Measurements from ENCODE around the gene ZNF366. TPM values are rescaled to one million over a fixed set of nuclear protein-coding genes. Genes with fewer than 3 reads are reported as not detected.

The ZNF366 gene
- total RNA-seq, 1 experiment from 2014 or later, result not detected

DNA sequence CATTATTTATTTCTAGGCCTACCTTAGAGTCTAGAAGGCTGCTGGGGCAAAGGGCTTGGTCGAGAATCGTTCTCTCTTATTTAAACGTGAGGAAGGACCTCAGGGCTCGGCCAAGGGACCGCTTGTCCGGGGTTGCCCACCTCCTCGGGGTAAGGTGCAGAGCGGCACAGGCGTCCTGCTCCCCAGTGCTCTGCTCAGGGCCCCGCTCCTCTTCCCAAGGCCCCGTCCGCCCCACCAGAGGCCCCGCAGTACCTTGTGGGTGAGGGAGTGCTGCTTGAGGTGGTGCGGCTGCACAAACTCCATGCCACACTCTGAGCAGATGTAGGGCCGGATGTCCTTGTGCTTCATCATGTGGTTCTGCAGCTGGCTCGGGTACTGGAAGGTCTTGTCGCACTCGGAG lies 47.3 kb downstream of the ZNF366 start:
- no peaks in the 10 kb centered on the region for H3K27me3 Mint-ChIP-seq (ENCODE audit: insufficient read depth, unreplicated experiment)

GRCh38 chr5:72459089-72459661 lies 48.0 kb downstream of the ZNF366 start:
- Mint-ChIP-seq H3K36me3 (ENCODE audit: insufficient read depth, unreplicated experiment) (no peaks in the 10 kb centered on the region), H3K4me3 (ENCODE audit: unreplicated experiment) (no peak overlapping the region), H3K27me3 (ENCODE audit: insufficient read depth, unreplicated experiment) (no peaks in the 10 kb centered on the region), H3K4me1 (ENCODE audit: low read depth, unreplicated experiment) (no peaks in the 10 kb centered on the region), H3K27ac (ENCODE audit: unreplicated experiment) (no peak overlapping the region), H3K9me3 (ENCODE audit: unreplicated experiment) (no peaks in the 10 kb centered on the region)
- 0 out of 2 replicates have a peak, but pooled peaks cover 5% of the 10 kb centered on the region for H3K4me1 ChIP-seq
- TF ChIP-seq, protein P1, sequence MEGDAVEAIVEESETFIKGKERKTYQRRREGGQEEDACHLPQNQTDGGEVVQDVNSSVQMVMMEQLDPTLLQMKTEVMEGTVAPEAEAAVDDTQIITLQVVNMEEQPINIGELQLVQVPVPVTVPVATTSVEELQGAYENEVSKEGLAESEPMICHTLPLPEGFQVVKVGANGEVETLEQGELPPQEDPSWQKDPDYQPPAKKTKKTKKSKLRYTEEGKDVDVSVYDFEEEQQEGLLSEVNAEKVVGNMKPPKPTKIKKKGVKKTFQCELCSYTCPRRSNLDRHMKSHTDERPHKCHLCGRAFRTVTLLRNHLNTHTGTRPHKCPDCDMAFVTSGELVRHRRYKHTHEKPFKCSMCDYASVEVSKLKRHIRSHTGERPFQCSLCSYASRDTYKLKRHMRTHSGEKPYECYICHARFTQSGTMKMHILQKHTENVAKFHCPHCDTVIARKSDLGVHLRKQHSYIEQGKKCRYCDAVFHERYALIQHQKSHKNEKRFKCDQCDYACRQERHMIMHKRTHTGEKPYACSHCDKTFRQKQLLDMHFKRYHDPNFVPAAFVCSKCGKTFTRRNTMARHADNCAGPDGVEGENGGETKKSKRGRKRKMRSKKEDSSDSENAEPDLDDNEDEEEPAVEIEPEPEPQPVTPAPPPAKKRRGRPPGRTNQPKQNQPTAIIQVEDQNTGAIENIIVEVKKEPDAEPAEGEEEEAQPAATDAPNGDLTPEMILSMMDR (IDR thresholded peaks at IDR 0.05; ENCODE audit: insufficient read depth in 1 of 2, low read depth in 1 of 2, low read length in 1 of 2, severe bottlenecking in 1 of 2, unreplicated experiment in 1 of 2), result no peak
- no peaks in the 10 kb centered on the region for H3K27me3 ChIP-seq (replicated peaks; ENCODE audit: control insufficient read depth, insufficient read depth, low read length)
- H3K4me3 ChIP-seq (ENCODE audit: low read depth, low read length), result no peak overlapping the region
- CTCF ChIA-PET, result no interaction called here
- POLR2A ChIA-PET, result no interaction called here
- BruUV-seq (replicated peaks), result no TSS peak
- no peaks in the 10 kb centered on the region for H3K36me3 ChIP-seq (ENCODE audit: control insufficient read depth, insufficient read depth, low read length)
- intact Hi-C loops (cut with micrococcal nuclease; ENCODE audit: unreplicated experiment), result no loop called here
- DNase-seq, result no peak
- H3K9me3 ChIP-seq, result no peaks in the 10 kb centered on the region

More for the DNA sequence above, 47.3 kb downstream of the ZNF366 start:
- no peak overlapping the region for H3K4me3 Mint-ChIP-seq (ENCODE audit: unreplicated experiment)
- H3K36me3 Mint-ChIP-seq (ENCODE audit: insufficient read depth, unreplicated experiment), result no peaks in the 10 kb centered on the region
- no peaks in the 10 kb centered on the region for H3K4me1 Mint-ChIP-seq (ENCODE audit: low read depth, unreplicated experiment)
- no peaks in the 10 kb centered on the region for H3K9me3 ChIP-seq
- CTCF ChIA-PET, result no interaction called here
- no peak overlapping the region for H3K4me3 ChIP-seq (ENCODE audit: low read depth, low read length)
- TF ChIP-seq, protein P1 (IDR thresholded peaks at IDR 0.05; ENCODE audit: insufficient read depth in 1 of 2, low read depth in 1 of 2, low read length in 1 of 2, severe bottlenecking in 1 of 2, unreplicated experiment in 1 of 2), result no peak
- H3K9me3 Mint-ChIP-seq (ENCODE audit: unreplicated experiment), result no peaks in the 10 kb centered on the region
- no peaks in the 10 kb centered on the region for H3K27me3 ChIP-seq (replicated peaks; ENCODE audit: control insufficient read depth, insufficient read depth, low read length)
- intact Hi-C loops (cut with micrococcal nuclease; ENCODE audit: unreplicated experiment), result no loop called here
- DNase-seq, result no peak
- 0 out of 2 replicates have a peak, but pooled peaks cover 5% of the 10 kb centered on the region for H3K4me1 ChIP-seq
- H3K36me3 ChIP-seq (ENCODE audit: control insufficient read depth, insufficient read depth, low read length), result no peaks in the 10 kb centered on the region
- no peak overlapping the region for H3K27ac Mint-ChIP-seq (ENCODE audit: unreplicated experiment)
- BruUV-seq (replicated peaks), result no TSS peak
- POLR2A ChIA-PET, result no interaction called here

DNA sequence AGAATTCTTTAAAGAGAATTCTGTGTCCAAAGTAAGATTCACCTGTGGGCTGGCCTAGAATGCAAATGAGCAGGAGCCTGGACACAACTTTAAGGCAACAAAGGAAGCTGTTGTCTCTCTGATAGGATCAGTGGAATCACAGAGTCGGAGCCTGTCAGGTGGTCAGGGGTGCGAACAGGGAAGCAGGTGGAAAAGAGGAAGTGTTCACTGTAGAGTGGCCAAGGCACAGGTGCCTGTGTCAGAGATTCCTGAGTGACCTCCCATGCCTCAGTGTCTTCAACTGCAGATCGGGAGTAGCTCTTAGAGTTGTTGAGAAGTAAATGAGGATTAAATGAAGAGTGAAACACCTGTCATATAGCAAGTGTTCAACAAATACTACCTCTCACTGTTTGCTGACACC lies 48.8 kb downstream of the ZNF366 start:
- ChIA-PET POLR2A (no interaction called here), CTCF (no interaction called here)
- Histone ChIP-seq H3K4me1 (peaks cover 6% of the 10 kb centered on the region; the same call in 1 of the 2 replicates), H3K27me3 (replicated peaks; ENCODE audit: control insufficient read depth, insufficient read depth, low read length) (no peaks in the 10 kb centered on the region), H3K9me3 (no peaks in the 10 kb centered on the region), H3K4me3 (ENCODE audit: low read depth, low read length) (no peak overlapping the region), H3K36me3 (ENCODE audit: control insufficient read depth, insufficient read depth, low read length) (no peaks in the 10 kb centered on the region)
- intact Hi-C loops (cut with micrococcal nuclease; ENCODE audit: unreplicated experiment), result no loop called here
- DNase-seq, result no peak
- Mint-ChIP-seq H3K4me1 (ENCODE audit: low read depth, unreplicated experiment) (no peaks in the 10 kb centered on the region), H3K27me3 (ENCODE audit: insufficient read depth, unreplicated experiment) (no peaks in the 10 kb centered on the region), H3K36me3 (ENCODE audit: insufficient read depth, unreplicated experiment) (no peaks in the 10 kb centered on the region), H3K27ac (ENCODE audit: unreplicated experiment) (no peak overlapping the region), H3K4me3 (ENCODE audit: unreplicated experiment) (no peak overlapping the region), H3K9me3 (ENCODE audit: unreplicated experiment) (no peaks in the 10 kb centered on the region)
- TF ChIP-seq, protein P1 (IDR thresholded peaks at IDR 0.05; ENCODE audit: insufficient read depth in 1 of 2, low read depth in 1 of 2, low read length in 1 of 2, severe bottlenecking in 1 of 2, unreplicated experiment in 1 of 2), result no peak
- no TSS peak for BruUV-seq (replicated peaks)

Data from Caco-2 (cell line).